ENCODE results near the gene KANSL1.
"Not testable (repeated sequence)": the region's sequence is repeated elsewhere in the genome, so short reads cannot be mapped to it uniquely, and the experiment has no call there.

GRCh38 chr17:46006082-46006481, 187.1 kb downstream of the KANSL1 start:
- TF ChIP-seq, protein P1, sequence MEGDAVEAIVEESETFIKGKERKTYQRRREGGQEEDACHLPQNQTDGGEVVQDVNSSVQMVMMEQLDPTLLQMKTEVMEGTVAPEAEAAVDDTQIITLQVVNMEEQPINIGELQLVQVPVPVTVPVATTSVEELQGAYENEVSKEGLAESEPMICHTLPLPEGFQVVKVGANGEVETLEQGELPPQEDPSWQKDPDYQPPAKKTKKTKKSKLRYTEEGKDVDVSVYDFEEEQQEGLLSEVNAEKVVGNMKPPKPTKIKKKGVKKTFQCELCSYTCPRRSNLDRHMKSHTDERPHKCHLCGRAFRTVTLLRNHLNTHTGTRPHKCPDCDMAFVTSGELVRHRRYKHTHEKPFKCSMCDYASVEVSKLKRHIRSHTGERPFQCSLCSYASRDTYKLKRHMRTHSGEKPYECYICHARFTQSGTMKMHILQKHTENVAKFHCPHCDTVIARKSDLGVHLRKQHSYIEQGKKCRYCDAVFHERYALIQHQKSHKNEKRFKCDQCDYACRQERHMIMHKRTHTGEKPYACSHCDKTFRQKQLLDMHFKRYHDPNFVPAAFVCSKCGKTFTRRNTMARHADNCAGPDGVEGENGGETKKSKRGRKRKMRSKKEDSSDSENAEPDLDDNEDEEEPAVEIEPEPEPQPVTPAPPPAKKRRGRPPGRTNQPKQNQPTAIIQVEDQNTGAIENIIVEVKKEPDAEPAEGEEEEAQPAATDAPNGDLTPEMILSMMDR (IDR thresholded peaks at IDR 0.05) = not testable (repeated sequence)
- not testable (repeated sequence) for TF ChIP-seq POLR2A (IDR thresholded peaks at IDR 0.05); POLR2AphosphoS5 (IDR thresholded peaks at IDR 0.05); EP300 (IDR thresholded peaks at IDR 0.05; ENCODE audit: low read depth)

Data from transverse colon (tissue), 4 donors.